ENCODE measurements around the gene CYP27A1.

The CYP27A1 gene

DNA sequence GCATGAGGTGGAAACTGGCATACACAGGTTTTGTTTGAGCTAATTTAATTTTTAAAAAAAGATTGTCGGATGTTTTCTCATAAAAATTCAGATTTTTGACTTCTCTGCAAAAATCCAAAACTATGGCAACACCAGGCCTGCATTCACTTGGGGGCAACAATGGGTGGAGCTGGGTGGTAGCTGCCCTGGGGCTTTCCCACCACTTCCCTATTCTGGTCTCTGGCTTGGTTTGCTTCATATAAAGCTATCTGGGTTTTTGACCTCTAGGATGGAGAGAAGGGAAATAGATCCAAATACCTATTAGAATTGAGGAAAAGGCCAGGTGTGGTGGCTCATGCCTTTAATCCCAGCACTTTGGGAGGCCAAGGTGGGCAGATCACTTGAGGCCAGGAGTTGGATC lies 5.5 kb upstream of the CYP27A1 start:
- no peak for DNase-seq

DNA sequence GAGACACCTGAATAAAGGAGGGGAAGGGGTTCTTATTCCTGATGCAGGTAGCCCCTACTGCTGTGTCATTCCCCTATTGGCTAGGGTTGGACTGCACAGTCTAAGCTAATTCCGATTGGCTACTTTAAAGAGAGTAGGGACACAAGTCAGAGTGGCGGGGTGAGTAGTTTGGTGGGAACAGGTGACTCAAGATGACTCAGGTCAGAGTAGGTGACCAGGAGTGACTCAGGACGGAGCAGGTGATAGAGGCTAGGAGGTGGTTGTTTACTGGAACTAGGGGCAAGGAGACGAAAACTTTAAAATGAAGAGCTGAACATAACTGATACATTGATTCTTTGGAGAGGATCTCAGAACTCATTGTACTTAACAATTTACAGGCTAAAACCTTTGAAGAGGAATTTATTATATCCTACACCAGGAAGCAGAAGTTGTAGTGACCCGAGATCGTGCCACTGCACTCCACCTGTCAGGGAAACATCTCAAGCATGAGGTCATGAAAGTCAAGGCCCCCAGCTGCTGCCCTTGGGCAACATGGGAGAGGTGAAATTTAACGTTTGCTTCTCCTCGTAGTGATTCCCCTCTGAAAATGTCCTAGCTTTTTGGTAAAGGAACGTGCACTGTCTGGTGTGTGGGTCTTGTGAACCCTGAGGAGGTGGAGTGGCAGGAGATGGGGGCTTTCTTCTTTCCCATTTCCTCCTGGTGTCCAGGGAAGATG lies 4.5 kb upstream of the CYP27A1 start:
- no peak for DNase-seq

DNA sequence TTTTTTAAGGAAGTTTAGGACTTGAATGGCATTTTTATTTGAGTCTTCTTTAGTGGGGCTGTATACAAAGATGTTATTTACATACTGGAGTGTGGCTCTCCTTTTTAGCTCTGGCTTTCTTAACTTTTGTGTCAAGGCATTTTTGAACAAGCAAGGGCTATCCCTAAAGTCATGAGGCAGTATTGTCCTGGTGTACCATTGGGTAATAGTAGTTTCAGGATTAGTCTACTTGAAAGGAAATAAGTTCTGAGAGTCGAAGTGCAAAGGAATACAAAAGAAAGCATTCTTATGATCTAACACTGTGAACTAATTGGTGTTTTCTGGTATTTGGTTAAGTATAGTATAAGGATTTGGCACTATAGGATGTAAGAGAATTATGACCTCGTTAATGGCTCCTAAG lies 1.9 kb upstream of the CYP27A1 start:
- DNase-seq = no peak

DNA sequence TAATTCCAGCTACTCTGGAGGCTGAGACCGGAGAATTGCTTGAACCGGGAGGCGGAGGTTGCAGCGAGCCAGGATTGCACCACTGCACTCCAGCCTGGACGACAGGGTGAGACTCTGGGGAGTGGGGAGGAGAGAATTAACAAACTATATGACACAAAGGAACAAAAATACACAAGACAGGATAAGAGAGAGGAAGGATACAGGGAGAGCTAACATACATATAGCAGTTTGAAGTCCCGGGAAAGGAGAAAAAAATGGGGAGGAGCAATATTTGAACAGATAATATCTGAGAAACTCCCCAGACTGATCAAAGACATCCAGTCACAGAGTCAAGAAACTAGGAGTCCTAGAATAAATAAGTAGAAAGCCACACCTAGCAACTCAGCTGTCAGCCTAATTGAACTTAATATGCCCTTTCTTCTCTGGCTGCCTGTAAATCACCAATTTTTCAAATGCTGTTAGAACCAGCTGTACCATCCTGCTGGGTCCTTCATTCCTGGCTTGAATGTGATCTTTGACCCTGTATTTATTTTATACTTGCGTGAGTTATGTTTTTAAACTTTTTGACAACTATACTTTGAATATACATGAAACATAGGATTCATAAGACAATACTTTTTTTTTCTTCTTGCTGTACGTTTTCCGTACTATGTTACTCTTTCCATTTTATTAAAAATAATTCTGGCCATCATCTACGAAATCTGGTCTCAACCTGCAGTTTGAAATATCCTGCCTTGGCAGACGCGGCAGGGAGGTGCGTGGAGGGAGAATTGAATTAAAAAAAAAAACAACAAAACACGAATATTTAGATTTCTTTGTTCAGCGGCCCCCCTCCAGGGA lies 876 bp upstream of the CYP27A1 start:
- DNase-seq = no peak

DNA sequence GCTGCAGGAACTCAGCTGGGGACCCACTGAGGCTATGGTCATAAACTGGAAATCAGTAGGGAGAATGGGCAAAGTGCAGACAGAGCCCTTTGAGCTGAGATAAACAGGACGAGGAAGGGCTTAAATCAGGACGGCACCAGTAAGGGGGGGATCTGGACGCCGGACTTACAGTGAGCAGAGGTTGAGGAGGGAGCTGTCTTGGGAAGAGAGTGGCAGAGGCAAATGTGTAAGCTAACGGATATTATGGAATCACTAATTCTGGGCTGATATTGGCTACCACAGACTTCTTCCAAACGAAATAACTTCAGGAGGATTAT lies 539 bp downstream of the CYP27A1 start:
- no peak for DNase-seq

DNA sequence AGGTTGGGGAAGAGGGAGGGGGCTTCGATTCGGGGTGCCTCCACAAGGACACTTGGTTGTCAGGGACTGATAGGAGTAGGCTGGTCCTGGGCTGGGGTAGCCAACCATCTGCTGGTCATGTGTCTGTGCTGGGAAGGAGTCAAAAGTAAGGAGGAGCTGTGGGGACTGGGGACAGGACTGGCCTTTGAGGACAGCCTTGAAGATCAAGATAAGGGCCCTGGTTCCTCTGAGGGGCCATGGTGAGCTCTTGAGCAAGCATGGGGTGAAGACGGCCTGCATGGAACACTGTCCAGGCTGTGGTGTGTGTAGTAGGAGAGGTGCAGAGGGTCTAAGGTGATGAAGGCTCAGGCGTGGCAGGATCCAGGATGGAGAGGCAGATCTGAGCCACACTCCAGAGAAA lies 1.7 kb downstream of the CYP27A1 start:
- no peak for DNase-seq

DNA sequence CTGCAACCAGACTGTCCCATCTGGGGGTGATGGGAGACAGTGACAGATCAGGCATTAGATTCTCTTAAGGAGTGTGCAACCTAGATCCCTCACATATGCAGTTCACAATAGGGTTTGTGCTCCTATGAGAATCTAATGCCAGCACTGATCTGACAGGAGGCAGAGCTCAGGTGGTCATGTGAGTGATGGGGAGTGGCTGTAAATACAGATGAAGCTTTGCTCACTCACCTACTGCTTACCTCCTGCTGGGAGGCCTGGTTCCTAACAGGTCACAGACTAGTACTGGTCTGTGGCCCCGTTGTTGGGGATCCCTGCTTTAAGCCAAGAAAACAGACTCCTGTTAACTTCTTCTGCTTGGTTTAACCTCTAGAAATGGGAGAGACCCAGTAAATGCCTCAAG lies 3.2 kb downstream of the CYP27A1 start:
- no peak for DNase-seq

DNA sequence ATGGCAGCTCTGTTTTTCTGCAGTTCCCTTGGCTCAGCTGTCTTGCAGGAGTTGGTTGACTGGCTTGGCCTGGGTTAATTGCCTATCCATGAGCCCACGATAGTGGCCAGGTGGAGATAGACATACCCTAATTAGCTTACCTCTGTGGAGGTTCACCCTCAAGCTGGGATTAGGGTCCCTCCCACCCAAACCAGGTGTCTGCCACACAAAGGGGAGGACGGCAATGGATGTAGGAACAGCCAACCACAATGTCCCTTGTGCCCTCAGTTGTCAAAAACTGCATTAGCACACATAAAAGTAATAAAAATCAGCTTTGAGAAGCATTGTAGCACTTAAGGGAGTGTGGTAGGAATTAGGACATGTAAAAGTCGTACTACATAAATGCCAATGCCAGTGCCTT lies 4.2 kb downstream of the CYP27A1 start:
- DNase-seq = no peak

DNA sequence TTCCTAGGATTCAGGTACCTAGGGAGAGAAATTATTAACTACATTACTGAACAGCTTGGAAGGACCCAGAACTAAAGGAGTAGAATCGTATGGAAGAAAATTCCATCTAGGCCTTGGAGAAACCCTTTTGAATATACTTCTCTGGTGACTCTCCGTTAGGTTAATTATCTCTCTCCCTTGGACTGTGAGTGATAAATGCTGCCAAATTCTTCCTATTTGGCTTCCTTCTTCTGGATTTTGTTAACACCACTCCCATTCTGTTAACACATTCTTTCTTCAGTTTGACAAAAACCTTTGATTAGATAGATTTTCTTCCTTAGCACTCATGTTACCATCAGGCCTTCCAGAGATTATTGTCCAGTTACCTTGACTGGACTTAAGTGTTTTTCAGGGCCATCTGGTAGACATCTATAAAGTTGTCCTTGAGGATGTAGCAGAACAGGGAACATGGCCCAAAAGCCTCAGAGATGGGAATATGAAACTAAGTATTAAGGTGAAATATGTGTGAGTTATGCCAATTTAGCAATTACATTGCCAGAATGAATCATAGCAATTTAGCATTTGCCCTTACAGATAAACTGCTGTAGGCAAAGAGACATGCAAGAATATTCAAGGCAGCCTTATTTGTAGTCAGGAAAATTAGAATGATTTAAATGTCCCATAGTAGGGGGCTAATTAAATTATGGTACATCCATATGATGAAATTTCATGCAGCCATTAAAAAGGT lies 6.7 kb downstream of the CYP27A1 start:
- DNase-seq = no peak

DNA sequence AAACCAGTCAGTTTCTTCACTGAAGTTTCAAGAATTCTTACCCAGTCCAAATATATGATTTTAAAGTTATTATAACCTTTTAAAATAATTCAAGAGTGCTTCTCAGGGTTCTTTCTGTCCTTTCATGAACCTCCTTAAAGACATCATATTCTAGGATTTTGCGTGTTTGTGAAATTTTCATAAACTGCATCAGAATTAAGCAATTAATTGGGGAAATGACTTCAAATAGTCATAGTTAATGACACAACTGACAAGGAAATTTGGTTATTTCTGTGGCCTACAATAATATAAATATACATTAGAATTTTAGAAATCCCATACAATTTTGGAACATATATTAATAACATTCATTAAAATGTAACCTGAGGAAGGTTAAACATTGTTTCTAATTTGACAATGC lies 10.5 kb downstream of the CYP27A1 start:
- no peak for DNase-seq

DNA sequence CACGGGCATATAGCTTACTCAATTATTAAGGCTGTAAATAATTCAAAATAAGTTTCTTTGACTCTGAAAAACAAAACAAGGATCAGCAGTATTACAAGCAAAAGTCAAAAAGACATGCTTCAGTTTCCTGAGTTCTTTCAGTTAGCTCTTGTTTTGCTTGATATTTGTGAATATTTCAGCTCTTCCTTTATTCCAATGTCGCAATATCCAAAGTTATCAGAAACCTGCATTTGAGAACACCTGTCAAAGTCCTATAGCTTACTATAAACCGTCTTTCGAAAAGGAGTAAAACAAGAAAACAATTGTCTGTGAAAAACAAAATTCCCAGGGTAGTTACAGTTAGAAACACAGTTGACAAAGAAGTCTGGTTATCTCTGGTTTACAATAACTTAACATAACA lies 14.7 kb downstream of the CYP27A1 start:
- no peak for DNase-seq

DNA sequence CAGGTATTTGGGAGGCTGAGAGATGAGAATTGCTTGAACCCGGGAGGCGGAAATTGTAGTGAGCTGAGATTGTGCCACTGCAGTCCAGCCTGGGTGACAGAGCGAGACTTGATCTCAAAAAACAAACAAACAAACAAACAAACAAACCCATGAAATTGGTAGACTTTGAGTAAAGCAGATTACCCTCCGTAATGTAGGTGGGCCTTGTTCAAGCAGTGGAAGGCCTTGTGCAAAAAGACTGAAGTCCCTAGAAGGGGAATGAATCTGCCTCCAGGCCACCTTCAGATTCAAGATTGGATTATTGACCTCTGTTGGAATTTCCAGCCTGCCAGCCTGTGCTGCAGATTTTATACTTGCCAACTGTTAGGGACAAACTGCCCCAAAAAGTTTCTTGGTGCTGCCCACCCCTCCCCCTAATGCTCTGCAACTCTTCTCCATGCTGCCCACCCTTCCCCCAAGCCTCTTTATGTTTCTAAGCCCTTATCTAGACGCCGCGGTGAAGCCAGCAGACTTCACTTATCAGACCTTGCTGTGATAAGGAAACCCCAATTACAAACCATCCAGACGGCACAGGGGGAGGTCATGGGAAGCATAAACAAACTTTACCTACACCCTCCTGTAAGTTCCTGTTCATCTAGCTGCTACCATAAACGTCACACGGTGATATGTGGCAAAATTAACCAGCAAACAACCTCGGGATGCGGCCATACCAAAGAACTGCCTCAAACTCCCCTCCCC lies 17.0 kb downstream of the CYP27A1 start:
- no peak for DNase-seq

DNA sequence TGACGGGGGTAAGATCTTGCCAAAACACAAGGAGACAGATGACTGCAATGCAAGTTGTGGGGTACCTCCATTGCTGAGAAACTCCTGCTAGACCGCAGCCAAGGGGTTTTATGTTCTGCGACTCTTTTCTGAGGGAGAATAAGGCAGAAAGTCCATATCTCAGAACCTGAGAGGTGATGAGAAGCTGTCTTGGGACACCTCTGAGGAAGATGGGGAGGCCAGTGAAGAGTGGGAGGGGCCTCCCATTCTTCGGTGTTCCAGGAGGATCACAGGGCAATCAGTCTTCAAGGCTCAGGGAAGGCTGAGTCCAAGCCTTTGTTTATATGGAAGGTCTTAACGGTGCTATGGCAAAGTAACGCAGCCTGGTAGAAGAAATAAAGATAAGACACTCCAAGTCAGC lies 18.0 kb downstream of the CYP27A1 start:
- no peak for DNase-seq

DNA sequence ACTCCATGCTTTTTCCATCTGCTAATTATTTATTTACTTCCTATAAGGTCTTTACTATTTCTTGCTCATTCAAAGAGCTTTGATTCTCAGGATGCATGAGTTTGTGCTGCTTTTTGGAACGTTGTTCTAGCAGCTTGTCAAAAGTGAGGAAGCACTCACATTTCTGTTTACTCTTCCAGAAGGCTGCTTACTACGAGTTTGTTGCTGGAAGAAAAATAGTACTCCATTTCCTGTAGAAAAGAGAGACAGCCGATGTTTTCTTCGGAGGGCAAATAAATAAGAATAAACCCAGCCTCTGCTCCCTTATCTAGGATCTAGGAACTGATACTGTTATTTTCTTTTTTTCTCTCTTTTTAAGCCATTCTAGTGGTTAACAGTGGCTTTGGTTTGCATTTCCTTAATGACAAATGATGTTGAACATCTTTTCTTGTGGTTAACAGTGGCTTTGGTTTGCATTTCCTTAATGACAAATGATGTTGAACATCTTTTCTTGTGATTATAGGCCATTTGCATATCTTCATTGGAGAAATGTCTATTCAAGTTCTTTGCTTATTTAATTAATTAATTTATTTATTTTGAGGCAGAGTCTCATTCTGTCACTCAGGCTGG lies 20.5 kb downstream of the CYP27A1 start:
- no peak for DNase-seq

DNA sequence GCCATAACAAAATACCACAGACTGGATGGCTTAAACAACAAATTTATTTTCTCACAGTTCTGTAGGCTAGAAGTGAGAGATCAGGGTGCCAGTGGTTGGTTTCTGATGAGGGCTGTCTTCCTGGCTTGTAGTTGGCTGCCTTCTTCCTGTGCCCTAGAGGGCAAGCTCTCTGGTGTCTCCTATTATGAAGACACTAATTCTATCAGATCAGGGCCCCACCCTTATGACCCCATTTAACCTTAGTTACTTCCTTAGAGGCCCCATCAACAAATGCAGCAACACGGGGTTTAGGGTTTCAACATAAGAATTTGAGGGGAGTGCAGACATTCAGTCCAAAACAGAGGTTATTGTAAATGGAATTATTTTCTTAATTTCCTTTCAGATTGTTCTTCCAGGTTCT lies 22.9 kb downstream of the CYP27A1 start:
- no peak for DNase-seq

DNA sequence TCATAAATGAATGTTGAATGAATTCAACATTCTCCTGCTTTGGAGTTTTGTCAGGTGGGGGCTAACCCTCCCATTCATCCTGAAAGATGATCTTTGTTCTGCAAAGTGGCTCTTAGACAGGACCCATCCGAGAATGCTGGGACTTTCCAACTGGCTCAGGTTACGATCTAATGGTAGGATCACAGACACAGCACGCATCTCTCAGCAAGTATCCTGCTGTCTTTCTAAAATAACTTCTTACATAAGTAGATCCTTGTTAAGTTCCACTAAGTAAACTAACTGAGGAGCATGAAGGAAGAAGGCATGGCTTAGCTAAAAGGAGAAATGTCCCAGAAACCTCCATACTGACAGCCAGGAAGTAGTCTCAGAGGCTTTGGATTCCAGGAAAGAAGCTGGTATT lies 23.7 kb downstream of the CYP27A1 start:
- DNase-seq = peak in 1 of 2 experiments; percentile 18

DNA sequence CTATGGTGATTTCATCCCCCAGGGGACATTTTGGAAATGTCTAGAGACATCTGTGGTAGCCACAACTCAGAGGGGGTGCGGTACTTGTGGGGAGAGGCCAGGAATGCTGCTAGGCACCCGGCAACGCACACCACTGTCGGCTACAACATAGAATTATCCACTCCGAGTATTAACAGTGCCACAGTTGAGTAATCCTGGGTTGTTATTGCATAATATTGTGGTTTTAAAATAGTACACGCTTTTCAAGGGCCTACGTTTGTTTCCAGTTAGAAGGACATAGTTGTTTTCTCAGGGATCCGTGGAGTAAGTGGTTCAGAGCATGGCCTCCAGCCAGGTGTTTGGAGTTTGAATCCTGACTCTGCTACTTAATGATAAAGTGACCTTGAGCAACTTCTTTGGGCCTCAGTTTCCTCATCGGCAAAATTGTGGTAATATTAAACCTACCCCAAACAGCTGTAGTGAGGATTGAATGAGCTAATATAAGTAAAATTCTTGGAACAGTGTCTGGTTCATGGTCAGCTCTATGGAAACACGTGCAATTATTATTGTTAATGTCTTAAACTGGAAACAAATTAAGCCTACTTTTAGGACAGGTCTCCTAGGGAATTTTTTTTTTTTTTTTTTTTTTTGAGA lies 24.5 kb downstream of the CYP27A1 start:
- peak in 1 of 2 experiments; percentile 59 for DNase-seq

DNA sequence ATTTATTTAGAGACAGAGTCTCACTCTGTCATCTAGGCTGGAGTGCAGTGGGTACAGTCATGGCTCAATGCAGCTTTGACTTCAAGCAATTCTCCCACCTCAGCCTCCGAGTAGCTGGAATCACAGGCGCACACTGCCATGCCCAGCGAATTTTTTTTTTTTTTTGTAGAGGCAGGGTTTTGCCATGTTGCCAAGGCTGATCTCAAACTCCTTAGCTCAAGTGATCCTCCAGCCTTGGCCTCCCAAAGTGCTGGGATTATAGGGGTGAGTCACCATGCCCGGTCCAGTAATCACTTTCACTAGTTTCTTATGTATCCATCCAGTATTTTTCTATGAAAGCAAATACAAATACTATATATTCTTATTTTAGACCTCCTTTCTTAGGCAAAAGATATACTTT lies 25.7 kb downstream of the CYP27A1 start:
- DNase-seq = no peak

DNA sequence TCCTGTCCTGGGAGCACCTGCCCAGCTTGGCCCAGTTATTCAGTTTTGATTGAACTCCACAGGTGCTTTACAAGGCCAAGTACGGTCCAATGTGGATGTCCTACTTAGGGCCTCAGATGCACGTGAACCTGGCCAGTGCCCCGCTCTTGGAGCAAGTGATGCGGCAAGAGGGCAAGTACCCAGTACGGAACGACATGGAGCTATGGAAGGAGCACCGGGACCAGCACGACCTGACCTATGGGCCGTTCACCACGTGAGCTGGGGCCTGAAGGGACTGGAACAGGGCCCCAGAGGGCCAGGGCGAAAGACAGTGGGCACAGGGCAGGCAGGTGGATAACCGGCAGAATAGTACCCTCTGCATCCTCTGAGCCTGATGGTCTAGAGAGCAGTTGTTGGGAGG lies 27.6 kb downstream of the CYP27A1 start:
- no peak for DNase-seq

DNA sequence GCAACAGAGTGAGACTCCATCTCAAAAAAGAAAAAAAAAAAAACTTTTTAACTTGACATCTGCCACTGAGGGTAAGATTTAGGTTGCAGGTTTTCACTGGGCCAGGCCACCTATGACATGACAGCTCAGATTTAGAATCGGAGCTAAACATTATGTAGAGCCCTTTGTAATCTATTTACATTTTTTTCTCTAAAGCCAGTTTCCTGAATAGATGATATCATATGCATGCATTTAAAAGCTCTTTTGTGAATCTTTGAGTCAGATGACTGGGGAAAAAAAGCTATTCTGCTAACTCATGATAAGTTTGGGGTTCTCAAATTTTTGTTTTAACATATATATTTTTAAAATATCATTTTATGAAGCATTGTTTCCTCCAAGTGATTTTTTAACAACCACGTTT lies 28.3 kb downstream of the CYP27A1 start:
- no peak for DNase-seq

DNA sequence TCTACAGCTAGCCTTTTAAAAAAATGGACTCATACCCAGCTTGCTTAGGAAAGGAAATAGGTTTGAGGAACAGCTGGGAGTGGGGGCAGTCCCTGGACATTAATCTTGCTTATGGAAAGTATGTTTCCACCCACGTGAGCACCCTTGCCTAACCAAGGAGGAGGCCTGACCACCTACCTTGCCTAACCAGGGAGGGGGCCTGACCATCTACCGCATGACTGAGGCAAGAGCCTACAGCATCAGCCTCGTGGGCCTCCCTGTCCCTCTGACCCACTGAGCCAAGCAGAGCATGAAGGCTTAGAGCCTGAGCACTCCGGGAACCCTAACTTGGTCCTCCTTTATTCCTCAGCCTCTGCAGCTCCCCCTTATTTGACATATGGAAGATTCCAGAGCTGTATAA lies 29.4 kb downstream of the CYP27A1 start:
- no peak for DNase-seq

DNA sequence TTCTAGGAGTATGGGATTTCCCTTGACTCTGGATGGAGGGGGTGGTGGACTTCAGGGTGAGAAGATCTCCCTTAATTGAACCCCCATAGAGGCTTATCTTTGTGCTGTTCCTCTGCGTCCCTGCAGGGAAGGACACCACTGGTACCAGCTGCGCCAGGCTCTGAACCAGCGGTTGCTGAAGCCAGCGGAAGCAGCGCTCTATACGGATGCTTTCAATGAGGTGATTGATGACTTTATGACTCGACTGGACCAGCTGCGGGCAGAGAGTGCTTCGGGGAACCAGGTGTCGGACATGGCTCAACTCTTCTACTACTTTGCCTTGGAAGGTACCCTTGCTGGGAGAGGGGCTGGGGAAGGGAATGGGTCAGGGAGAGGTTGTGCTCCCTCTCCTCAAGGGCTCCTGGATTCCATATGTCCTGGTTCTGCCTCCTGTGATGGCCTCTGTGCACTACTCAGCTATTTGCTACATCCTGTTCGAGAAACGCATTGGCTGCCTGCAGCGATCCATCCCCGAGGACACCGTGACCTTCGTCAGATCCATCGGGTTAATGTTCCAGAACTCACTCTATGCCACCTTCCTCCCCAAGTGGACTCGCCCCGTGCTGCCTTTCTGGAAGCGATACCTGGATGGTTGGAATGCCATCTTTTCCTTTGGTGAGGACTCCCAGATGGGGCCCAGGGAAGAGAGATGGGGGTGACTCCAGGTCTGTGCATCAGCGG lies 30.3 kb downstream of the CYP27A1 start:
- DNase-seq = no peak
